Measurements from ENCODE around the gene RANBP10. TPM values are rescaled to one million over a fixed set of nuclear protein-coding genes. Genes with fewer than 3 reads are reported as not detected.

RANBP10 gene
- total and polyA plus RNA-seq, 9 of the 15 experiments (the other 6 are each of a cell fraction or from before 2014, with no cell fraction given), result 0.61 to 19.3 (median 5.9) TPM

DNA sequence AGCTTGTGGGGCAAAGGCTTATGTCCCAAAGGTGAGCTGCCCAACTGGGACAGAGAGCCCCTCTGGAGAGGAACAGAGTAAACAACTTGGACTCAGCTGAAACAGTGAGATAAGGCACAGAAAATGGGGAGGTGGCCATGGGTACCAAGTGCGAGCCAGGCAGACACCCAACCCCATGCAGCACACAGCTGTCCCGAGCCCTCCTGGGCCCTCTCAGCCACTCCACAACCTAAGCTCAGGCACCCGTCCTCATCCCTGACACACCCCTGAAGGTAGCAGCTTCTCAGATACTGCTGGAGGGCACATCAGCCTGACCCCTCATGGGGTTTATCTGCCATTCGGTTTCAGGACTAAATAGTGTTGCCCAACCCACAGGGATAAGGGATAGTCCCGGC, 82.5 kb downstream of the RANBP10 start:
- DNase-seq (ENCODE audit: extremely low read depth in 1 of 4, low spot score in 3 of 4) (no peak), ATAC-seq (no peak), FAIRE-seq (no peak)
- ChIA-PET CTCF (ENCODE audit: low intra/inter-chr PET ratio) (no interaction called here), POLR2A (interaction anchor here (0.6 to 0.7 kb wide), 4 partner anchors 16 to 641 kb away, joined by 3 to 4 read pairs (median 3); no protein-coding TSS in a partner anchor)
- WGBS (ENCODE audit: insufficient coverage, low coverage, missing lambda C conversion rate), result 55% methylated on average over 5 of the region's 5 CpGs
- H3K79me2 ChIP-seq (ENCODE audit: control insufficient read depth, insufficient read depth, low read length), result peaks cover 13% of the 10 kb centered on the region
- H3K27ac ChIP-seq (ENCODE audit: extremely low read depth, low read depth, low read length), result no peak overlapping the region
- no peak overlapping the region for H3K4me2 ChIP-seq (ENCODE audit: insufficient read depth, low read length)
- no peaks in the 10 kb centered on the region for H3K9me1 ChIP-seq (ENCODE audit: control insufficient read depth, insufficient read depth, low read length)
- H3K9ac ChIP-seq (ENCODE audit: insufficient read depth in 1 of 2, low read depth in 2 of 2, low read length in 2 of 2), result peak overlapping the region in 1 of 2 experiments; percentile 57; a peak in 2 of 4 replicates
- H4K20me1 ChIP-seq (replicated peaks; ENCODE audit: control insufficient read depth, insufficient read depth, low read length), result no peaks in the 10 kb centered on the region
- intact Hi-C loops (cut with micrococcal nuclease) (no loop called here), in situ Hi-C loops (cut with MboI) (no loop called here)
- no peaks in the 10 kb centered on the region for H3K9me3 ChIP-seq (replicated peaks; ENCODE audit: control insufficient read depth, insufficient read depth, low read depth, low read length)
- H3K36me3 ChIP-seq (ENCODE audit: control insufficient read depth, insufficient read depth, low read length), result peaks cover 41% of the 10 kb centered on the region; the same call in 2 of the 3 replicates
- TF ChIP-seq ZNF511 (CRISPR knock-in tag; IDR thresholded peaks at IDR 0.05), result no peak
- TF ChIP-seq ZNF347 (CRISPR knock-in tag; IDR thresholded peaks at IDR 0.05; ENCODE audit: low read depth), result no peak
- TF ChIP-seq CBX5 (IDR thresholded peaks at IDR 0.05; ENCODE audit: borderline replicate concordance, low read depth), result no peak
- TF ChIP-seq ZNF57 (CRISPR knock-in tag; IDR thresholded peaks at IDR 0.05), result no peak
- TF ChIP-seq TCF3 (CRISPR knock-in tag; IDR thresholded peaks at IDR 0.05), result no peak
- no peak for TF ChIP-seq BRCA1 (IDR thresholded peaks at IDR 0.05)
- no peak for TF ChIP-seq BRCA1 (CRISPR knock-in tag; IDR thresholded peaks at IDR 0.05)
- TF ChIP-seq PRPF4 (IDR thresholded peaks at IDR 0.05; ENCODE audit: insufficient read depth, low read depth, low read length, poor library complexity, severe bottlenecking), result no peak
- no peak for TF ChIP-seq CCAR2 (IDR thresholded peaks at IDR 0.05; ENCODE audit: low read depth, low read length)
- no peak for TF ChIP-seq RERE (CRISPR knock-in tag; IDR thresholded peaks at IDR 0.05; ENCODE audit: borderline replicate concordance)
- H2AFZ ChIP-seq (ENCODE audit: low read depth, low read length), result no peak overlapping the region
- H3K4me1 ChIP-seq (replicated peaks in 1 of 2; ENCODE audit: control insufficient read depth in 2 of 2, insufficient read depth in 2 of 2, low read length in 2 of 2), result peaks cover 0 to 11% of the 10 kb centered on the region in 2 experiments; a peak in 3 of 5 replicates
- no TSS peak for BruUV-seq (replicated peaks)
- H3K4me3 ChIP-seq, result no peak overlapping the region
- H3K27me3 ChIP-seq (ENCODE audit: control insufficient read depth in 2 of 2, insufficient read depth in 2 of 2, low read length in 2 of 2), result no peaks in the 10 kb centered on the region
